SH-SY5Y (cell line): ENCODE data around the gene ZNF365.

ENCODE experiments used
- GATA2 ChIP-seq: IDR thresholded peaks from 2 replicates; pipeline ENCODE4 v1.6.1; 2011; ENCODE audit warnings: mild to moderate bottlenecking, low read depth, low read length
- GATA3 ChIP-seq: IDR thresholded peaks from 2 replicates; pipeline ENCODE4 v1.6.1; 2011; ENCODE audit warnings: low read depth, mild to moderate bottlenecking, low read length, moderate library complexity

GRCh38 chr10:62379394-62379793 is 5.2 kb downstream of the ZNF365 start:
- TF ChIP-seq GATA2 (no peak), GATA3 (no peak)
